ENCODE results near the gene UGT2B28.
"Not testable (repeated sequence)": the region's sequence is repeated elsewhere in the genome, so short reads cannot be mapped to it uniquely, and the experiment has no call there.

- not testable (repeated sequence) for TF ChIP-seq CTCF (IDR thresholded peaks at IDR 0.05); POLR2A (IDR thresholded peaks at IDR 0.05); POLR2AphosphoS5 (IDR thresholded peaks at IDR 0.05); EP300 (IDR thresholded peaks at IDR 0.05; ENCODE audit: low read depth)
Measured at GRCh38 chr4:69343558-69344420, 63.5 kb downstream of the UGT2B28 start.
